WTC11 (cell line): Measurements from ENCODE around the gene TMEM231. TPM values are rescaled to one million over a fixed set of nuclear protein-coding genes. Genes with fewer than 3 reads are reported as not detected.
A peak's percentile ranks its signal among the peaks of the same experiment; 100 is the strongest.

Source experiments
- ATAC-seq: fragments of 200-7000 bp; cut with Tn5 transposase; 2 replicates; pipeline ENCODE4 v1.10.0; 2021; ENCODE audit warnings: mild to moderate bottlenecking, moderate library complexity
- CTCF ChIA-PET: fragments of 300-600 bp; sonication (Branson Sonifier 250); formaldehyde crosslinking; loops from one replicate; lab custom pipeline; 2021; ENCODE audit warnings: antibody characterized with exemption; lab: Charles Lee
- POLR2A ChIA-PET: fragments of 350-600 bp; sonication (Branson Sonifier 250); formaldehyde crosslinking; loops from one replicate; lab custom pipeline; 2021; ENCODE audit warnings: antibody characterized with exemption; lab: Charles Lee
- DNase-seq: peaks from one replicate; pipeline ENCODE4 v3.0.0; 2021; ENCODE audit warnings: low spot score
- H3K27ac Mint-ChIP-seq: 2 replicates; pipeline ENCODE4 v1.8.0; 2021; ENCODE audit warnings: mixed read lengths
- H3K27me3 Mint-ChIP-seq: 2 replicates; pipeline ENCODE4 v1.8.0; 2021; ENCODE audit warnings: low read depth, mild to moderate bottlenecking, moderate library complexity, mixed read lengths
- H3K36me3 Mint-ChIP-seq: 2 replicates; pipeline ENCODE4 v1.8.0; 2021; ENCODE audit warnings: mixed read lengths
- H3K4me1 Mint-ChIP-seq: 2 replicates; pipeline ENCODE4 v1.8.0; 2022; ENCODE audit warnings: mixed read lengths
- H3K4me3 Mint-ChIP-seq: 2 replicates; pipeline ENCODE4 v1.8.0; 2021; ENCODE audit warnings: mild to moderate bottlenecking, moderate library complexity, mixed read lengths
- H3K9me3 Mint-ChIP-seq: 2 replicates; pipeline ENCODE4 v1.8.0; 2021; ENCODE audit warnings: mixed read lengths
- ARID4B ChIP-seq: sonication (generic); formaldehyde crosslinking; IDR thresholded peaks from 2 replicates; pipeline ENCODE4 v1.8.0; 2023; ENCODE audit warnings: missing genetic modification reagents, mild to moderate bottlenecking, borderline replicate concordance
- ATF3 ChIP-seq: sonication (generic); formaldehyde crosslinking; conservative IDR thresholded peaks from 2 replicates; pipeline ENCODE4 v1.8.1; 2022; ENCODE audit warnings: mild to moderate bottlenecking, missing genetic modification reagents
- CREM ChIP-seq: sonication (generic); formaldehyde crosslinking; IDR thresholded peaks from 2 replicates; pipeline ENCODE4 v1.8.1; 2022; ENCODE audit warnings: mild to moderate bottlenecking, missing genetic modification reagents, moderate library complexity
- E2F1 ChIP-seq: sonication (generic); formaldehyde crosslinking; IDR thresholded peaks from 2 replicates; pipeline ENCODE4 v1.8.0; 2022; ENCODE audit warnings: mild to moderate bottlenecking, missing genetic modification reagents
- FOXJ3 ChIP-seq: sonication (generic); formaldehyde crosslinking; IDR thresholded peaks from 2 replicates; pipeline ENCODE4 v1.9.0; 2021; ENCODE audit warnings: missing genetic modification reagents, mild to moderate bottlenecking, borderline replicate concordance
- FOXP1 ChIP-seq: sonication (generic); formaldehyde crosslinking; IDR thresholded peaks from 2 replicates; pipeline ENCODE4 v1.8.0; 2022; ENCODE audit warnings: missing genetic modification reagents, mild to moderate bottlenecking, moderate library complexity, borderline replicate concordance
- GABPB1 ChIP-seq: sonication (generic); formaldehyde crosslinking; IDR thresholded peaks from 2 replicates; pipeline ENCODE4 v1.8.1; 2023; ENCODE audit warnings: mild to moderate bottlenecking, missing genetic modification reagents
- HMGXB4 ChIP-seq: sonication (generic); formaldehyde crosslinking; IDR thresholded peaks from 2 replicates; pipeline ENCODE4 v1.8.1; 2023; ENCODE audit warnings: mild to moderate bottlenecking, moderate library complexity, missing genetic modification reagents
- MYBL2 ChIP-seq: sonication (generic); formaldehyde crosslinking; IDR thresholded peaks from 2 replicates; pipeline ENCODE4 v1.8.1; 2023; ENCODE audit warnings: mild to moderate bottlenecking, moderate library complexity, missing genetic modification reagents
- NFATC4 ChIP-seq: fragments of 250-450 bp; sonication (Bioruptor Pico); IDR thresholded peaks from 2 replicates; pipeline ENCODE4 v1.9.0; 2021; ENCODE audit warnings: mild to moderate bottlenecking
- NR2C2 ChIP-seq: sonication (generic); formaldehyde crosslinking; IDR thresholded peaks from 2 replicates; pipeline ENCODE4 v1.8.0; 2022; ENCODE audit warnings: mild to moderate bottlenecking, missing genetic modification reagents
- OVOL2 ChIP-seq: fragments of 250-450 bp; sonication (Bioruptor Pico); IDR thresholded peaks from 2 replicates; pipeline ENCODE4 v1.9.0; 2021; ENCODE audit warnings: mild to moderate bottlenecking, borderline replicate concordance
- PRRX2 ChIP-seq: fragments of 250-450 bp; sonication (Bioruptor Pico); IDR thresholded peaks from 2 replicates; pipeline ENCODE4 v1.8.0; 2021; ENCODE audit warnings: mild to moderate bottlenecking
- RELA ChIP-seq: sonication (generic); formaldehyde crosslinking; IDR thresholded peaks from 2 replicates; pipeline ENCODE4 v1.8.1; 2022; ENCODE audit warnings: missing genetic modification reagents, mild to moderate bottlenecking, borderline replicate concordance
- SMAD4 ChIP-seq: sonication (generic); formaldehyde crosslinking; IDR thresholded peaks from 2 replicates; pipeline ENCODE4 v1.8.0; 2022; ENCODE audit warnings: mild to moderate bottlenecking, missing genetic modification reagents
- TP53 ChIP-seq: sonication (generic); formaldehyde crosslinking; IDR thresholded peaks from 2 replicates; pipeline ENCODE4 v1.8.1; 2023; ENCODE audit warnings: mild to moderate bottlenecking, missing genetic modification reagents
- ZBTB43 ChIP-seq: sonication (generic); formaldehyde crosslinking; IDR thresholded peaks from 2 replicates; pipeline ENCODE4 v1.8.1; 2023; ENCODE audit warnings: mild to moderate bottlenecking, missing genetic modification reagents
- ZNF121 ChIP-seq: sonication (generic); formaldehyde crosslinking; IDR thresholded peaks from 2 replicates; pipeline ENCODE4 v1.8.0; 2023; ENCODE audit warnings: missing genetic modification reagents
- ZNF317 ChIP-seq: sonication (generic); formaldehyde crosslinking; IDR thresholded peaks from 2 replicates; pipeline ENCODE4 v1.8.1; 2023; ENCODE audit warnings: low read depth, mild to moderate bottlenecking, moderate library complexity, missing genetic modification reagents, borderline replicate concordance
- ZNF396 ChIP-seq: fragments of 250-450 bp; sonication (Bioruptor Pico); IDR thresholded peaks from 2 replicates; pipeline ENCODE4 v1.8.0; 2021; ENCODE audit warnings: mild to moderate bottlenecking, moderate library complexity, borderline replicate concordance
- ZNF425 ChIP-seq: fragments of 250-450 bp; sonication (Bioruptor Pico); conservative IDR thresholded peaks from 2 replicates; pipeline ENCODE4 v1.9.0; 2021; ENCODE audit warnings: mild to moderate bottlenecking
- total RNA-seq: library from RNA; stranded (reverse); gene quantifications from 3 replicates; pipeline ENCODE4 v1.2.3, GENCODE V29; 2021

TMEM231 gene
- total RNA-seq, 1 experiment from 2014 or later, result 12.0 TPM

GRCh38 chr16:75506574-75506973, 49.5 kb downstream of the TMEM231 start:
- CTCF ChIA-PET, result interaction anchor here (1.2 kb wide), 1 partner anchor 10 kb away, joined by 8 read pairs; no protein-coding TSS in a partner anchor
- no peak for DNase-seq
- POLR2A ChIA-PET, result no interaction called here
- no peak for ATAC-seq
- Mint-ChIP-seq H3K4me1 (no peaks in the 10 kb centered on the region), H3K27ac (no peak overlapping the region), H3K36me3 (no peaks in the 10 kb centered on the region), H3K4me3 (no peak overlapping the region), H3K27me3 (no peaks in the 10 kb centered on the region; the same call in 1 of the 2 replicates), H3K9me3 (no peaks in the 10 kb centered on the region)
- TF ChIP-seq ARID4B (CRISPR knock-in tag) (no peak), GABPB1 (CRISPR knock-in tag) (peak; percentile 96)

- no peak for ATAC-seq
- H3K4me3 Mint-ChIP-seq, result no peak overlapping the region
These were observed 49.9 kb downstream of the TMEM231 start for GRCh38 chr16:75506107-75506506.

GRCh38 chr16:75503801-75504200, 52.3 kb downstream of the TMEM231 start:
- no peak for ATAC-seq
- POLR2A ChIA-PET, result no interaction called here
- Mint-ChIP-seq H3K4me3 (no peak overlapping the region), H3K27me3 (no peaks in the 10 kb centered on the region; the same call in 1 of the 2 replicates), H3K9me3 (no peaks in the 10 kb centered on the region), H3K27ac (no peak overlapping the region), H3K36me3 (no peaks in the 10 kb centered on the region), H3K4me1 (no peaks in the 10 kb centered on the region)
- no peak for DNase-seq
- CTCF ChIA-PET, result interaction anchor here (1.7 kb wide), 1 partner anchor 13 kb away, joined by 8 read pairs; no protein-coding TSS in a partner anchor
- no peak for TF ChIP-seq FOXP1 (CRISPR knock-in tag)
- TF ChIP-seq ZNF425 (CRISPR knock-in tag), result no peak
- no peak for TF ChIP-seq NFATC4
- no peak for TF ChIP-seq ATF3
- TF ChIP-seq FOXJ3 (CRISPR knock-in tag), result no peak
- TF ChIP-seq SMAD4 (CRISPR knock-in tag), result no peak
- no peak for TF ChIP-seq E2F1 (CRISPR knock-in tag)
- TF ChIP-seq RELA, result no peak
- TF ChIP-seq PRRX2 (CRISPR knock-in tag), result no peak
- no peak for TF ChIP-seq HMGXB4 (CRISPR knock-in tag)
- no peak for TF ChIP-seq TP53 (CRISPR knock-in tag)
- no peak for TF ChIP-seq OVOL2 (CRISPR knock-in tag)
- no peak for TF ChIP-seq NR2C2

More at GRCh38 chr16:75506107-75506506, 49.9 kb downstream of the TMEM231 start:
- Mint-ChIP-seq H3K27me3 (no peaks in the 10 kb centered on the region; the same call in 1 of the 2 replicates), H3K9me3 (no peaks in the 10 kb centered on the region), H3K27ac (no peak overlapping the region), H3K36me3 (no peaks in the 10 kb centered on the region), H3K4me1 (no peaks in the 10 kb centered on the region)
- no peak for DNase-seq
- TF ChIP-seq MYBL2 (CRISPR knock-in tag) (no peak), ZNF121 (CRISPR knock-in tag) (no peak), ZNF396 (CRISPR knock-in tag) (no peak), ZNF317 (peak; percentile 69; the same call in 1 of the 2 replicates), CREM (CRISPR knock-in tag) (no peak), ZBTB43 (CRISPR knock-in tag) (no peak)
- POLR2A ChIA-PET, result no interaction called here
- CTCF ChIA-PET, result interaction anchor here (1.0 to 1.2 kb wide), 2 partner anchors 11 to 15 kb away, joined by 3 to 8 read pairs; no protein-coding TSS in a partner anchor
